SK-N-SH (cell line): Measurements from ENCODE around the gene CADPS2. TPM values are rescaled to one million over a fixed set of nuclear protein-coding genes. Genes with fewer than 3 reads are reported as not detected.

Source experiments
- CTCF ChIA-PET: fragments of 300-600, 350-600 bp; formaldehyde crosslinking; extraction: SDS; loops from one replicate; lab custom pipeline; 2021; lab: Yijun Ruan, JAX
- POLR2A ChIA-PET: fragments of 350-600 bp; sonication (Branson Sonifier 250); formaldehyde crosslinking; extraction: SDS; loops from one replicate; lab custom pipeline; 2020; ENCODE audit warnings: antibody characterized with exemption, inconsistent platforms; lab: Yijun Ruan, JAX
- DNase-seq: peaks from one replicate; pipeline ENCODE4 v3.0.0; 2012
- H2AFZ ChIP-seq: fragments of 200-600 bp; sonication (generic); 2 replicates; pipeline ENCODE4 v1.8.1; 2016; ENCODE audit warnings: antibody characterized with exemption, mild to moderate bottlenecking, low read depth
- H3F3A ChIP-seq: fragments of 200-600 bp; sonication (generic); replicated peaks from 2 replicates; pipeline ENCODE3; 2016; ENCODE audit warnings: antibody characterized with exemption, mild to moderate bottlenecking; ENCODE audit not compliant: insufficient read depth
- H3K27ac ChIP-seq, 2 experiments: fragments of 200-500 bp in 1 of 2; fragments of 200-600 bp in 1 of 2; sonication (Bioruptor generic) in 1 of 2; sonication (generic), shearing (Covaris generic) in 1 of 2; 2 replicates each; pipeline versions ENCODE4 v1.5.1 to v1.6.1; 2014 to 2016; ENCODE audit warnings: low read depth in 2 of 2, inconsistent platforms in 1 of 2, low read length in 1 of 2, mild to moderate bottlenecking in 1 of 2, mixed read lengths in 1 of 2
- H3K27me3 ChIP-seq: fragments of 200-600 bp; sonication (generic), shearing (Covaris generic); 2 replicates; pipeline ENCODE4 v1.6.1; 2016; ENCODE audit warnings: mixed run types; ENCODE audit not compliant: insufficient read depth
- H3K36me3 ChIP-seq, 2 experiments: fragments of 200-500 bp in 1 of 2; fragments of 200-600 bp in 1 of 2; sonication (Bioruptor generic) in 1 of 2; sonication (generic) in 1 of 2; replicated peaks in 1 of 2; 2 replicates each; pipeline versions ENCODE3 to v1.5.1; 2014 to 2016; ENCODE audit warnings: low read length in 1 of 2, mild to moderate bottlenecking in 1 of 2; ENCODE audit not compliant: insufficient read depth in 2 of 2, control insufficient read depth in 1 of 2
- H3K4me1 ChIP-seq, 2 experiments: fragments of 200-500 bp in 1 of 2; fragments of 200-600 bp in 1 of 2; sonication (Bioruptor generic) in 1 of 2; sonication (generic), shearing (Covaris generic) in 1 of 2; 2 replicates each; pipeline versions ENCODE4 v1.5.1 to v1.6.1; 2014 to 2016; ENCODE audit warnings: low read depth in 1 of 2, low read length in 1 of 2, mixed run types in 1 of 2; ENCODE audit not compliant: insufficient read depth in 2 of 2, control insufficient read depth in 1 of 2
- H3K4me2 ChIP-seq: fragments of 200-600 bp; sonication (generic), shearing (Covaris generic); 2 replicates; pipeline ENCODE4 v1.6.1; 2017; ENCODE audit warnings: mixed run types
- H3K4me3 ChIP-seq, 2 experiments: fragments of 200-500 bp in 1 of 2; fragments of 200-600 bp in 1 of 2; sonication (Bioruptor generic) in 1 of 2; sonication (generic), shearing (Covaris generic) in 1 of 2; 2 replicates each; pipeline versions ENCODE4 v1.5.1 to v1.8.1; 2014 to 2016; ENCODE audit warnings: low read depth in 2 of 2, inconsistent platforms in 1 of 2, low read length in 1 of 2, mild to moderate bottlenecking in 1 of 2, mixed read lengths in 1 of 2, moderate library complexity in 1 of 2
- H3K79me2 ChIP-seq: fragments of 200-600 bp; sonication (generic); 2 replicates; pipeline ENCODE4 v1.8.1; 2017; ENCODE audit warnings: mild to moderate bottlenecking; ENCODE audit not compliant: insufficient read depth
- H3K9ac ChIP-seq: fragments of 200-600 bp; sonication (generic); 2 replicates; pipeline ENCODE4 v1.6.1; 2017; ENCODE audit warnings: mixed run types
- H3K9me2 ChIP-seq: fragments of 200-600 bp; sonication (generic); 2 replicates; pipeline ENCODE4 v1.6.1; 2017; ENCODE audit warnings: mixed run types
- H3K9me3 ChIP-seq: fragments of 200-600 bp; sonication (generic); 2 replicates; pipeline ENCODE4 v1.6.1; 2017; ENCODE audit warnings: mixed run types, mild to moderate bottlenecking, moderate library complexity
- H4K20me1 ChIP-seq: fragments of 200-600 bp; sonication (generic); 2 replicates; pipeline ENCODE4 v1.6.1; 2017; ENCODE audit warnings: mild to moderate bottlenecking, mixed run types; ENCODE audit not compliant: insufficient read depth
- EP300 ChIP-seq, 2 experiments: IDR thresholded peaks; 2 replicates each; pipeline versions ENCODE4 v1.4.0 to v1.6.1; 2012; ENCODE audit warnings: borderline replicate concordance in 1 of 2, low read depth in 1 of 2, low read length in 1 of 2
- EZH2phosphoT487 ChIP-seq: fragments of 200-600 bp; sonication (generic); IDR thresholded peaks from 2 replicates; pipeline ENCODE4 v1.6.1; 2017; ENCODE audit warnings: low read depth, mixed run types, mild to moderate bottlenecking, antibody characterized with exemption, moderate library complexity, borderline replicate concordance
- FOSL2 ChIP-seq: IDR thresholded peaks from 2 replicates; pipeline ENCODE4 v1.4.0; 2012; ENCODE audit warnings: low read depth, mild to moderate bottlenecking, moderate library complexity, borderline replicate concordance
- FOXJ3 ChIP-seq: sonication (generic); formaldehyde crosslinking; IDR thresholded peaks from 2 replicates; pipeline ENCODE4 v1.5.1; 2020; ENCODE audit warnings: mild to moderate bottlenecking, missing genetic modification reagents
- FOXM1 ChIP-seq: IDR thresholded peaks from 2 replicates; pipeline ENCODE4 v1.4.0; 2012; ENCODE audit warnings: low read depth, mild to moderate bottlenecking
- GABPA ChIP-seq: IDR thresholded peaks from 2 replicates; pipeline ENCODE4 v1.4.0; 2012; ENCODE audit warnings: low read depth, mild to moderate bottlenecking
- GATA2 ChIP-seq: sonication (generic); formaldehyde crosslinking; IDR thresholded peaks from 2 replicates; pipeline ENCODE4 v1.5.0; 2020; ENCODE audit warnings: mild to moderate bottlenecking, missing genetic modification reagents
- MEF2A ChIP-seq: IDR thresholded peaks from 2 replicates; pipeline ENCODE4 v1.4.0; 2012; ENCODE audit warnings: low read depth, borderline replicate concordance
- MXI1 ChIP-seq: IDR thresholded peaks from 2 replicates; pipeline ENCODE4 v1.6.1; 2012; ENCODE audit warnings: mild to moderate bottlenecking, low read depth, low read length, improper control_type of control experiment
- NRF1 ChIP-seq: IDR thresholded peaks from 2 replicates; pipeline ENCODE4 v1.6.1; 2012; ENCODE audit warnings: low read depth, mild to moderate bottlenecking, low read length
- POLR2AphosphoS5 ChIP-seq: IDR thresholded peaks from 2 replicates; pipeline ENCODE4 v1.6.1; 2012; ENCODE audit warnings: low read depth, low read length
- RCOR1 ChIP-seq: fragments of 150-350 bp; IDR thresholded peaks from 2 replicates; pipeline ENCODE4 v1.6.1; 2017; ENCODE audit warnings: antibody characterized with exemption, low read length
- RXRA ChIP-seq: IDR thresholded peaks from 2 replicates; pipeline ENCODE4 v1.4.0; 2012; ENCODE audit warnings: low read depth, mild to moderate bottlenecking, borderline replicate concordance
- SMC3 ChIP-seq: IDR thresholded peaks from 2 replicates; pipeline ENCODE4 v1.6.1; 2012; ENCODE audit warnings: low read depth, low read length, improper control_type of control experiment
- TAF1 ChIP-seq: IDR thresholded peaks from 2 replicates; pipeline ENCODE4 v1.6.1; 2012; ENCODE audit warnings: low read depth, mild to moderate bottlenecking, low read length, moderate library complexity, borderline replicate concordance
- TCF12 ChIP-seq: IDR thresholded peaks from 2 replicates; pipeline ENCODE4 v1.4.0; 2012
- YY1 ChIP-seq: IDR thresholded peaks from 2 replicates; pipeline ENCODE4 v1.4.0; 2012; ENCODE audit warnings: low read depth, mild to moderate bottlenecking
- WGBS: methylation state at CpG from one replicate; pipeline ENCODE4 v1.1.6; 2017; ENCODE audit warnings: low lambda C conversion rate; 5-methylcytosine and 5-hydroxymethylcytosine counted together
- polyA plus RNA-seq, 3 experiments: library from polyadenylated mRNA; depleted of rRNA; stranded (reverse); fragments of >200 nt; gene quantifications; 2 replicates each; pipeline ENCODE4 v1.2.3, GENCODE V29; 2012
- TF ChIP-seq, protein P1 (sequence below): IDR thresholded peaks from 2 replicates; pipeline ENCODE4 v1.6.1; 2012; ENCODE audit warnings: mild to moderate bottlenecking, low read depth, low read length, moderate library complexity
- TF ChIP-seq, protein P2 (sequence below): fragments of 150-350 bp; IDR thresholded peaks from 2 replicates; pipeline ENCODE4 v1.6.1; 2016; ENCODE audit warnings: mild to moderate bottlenecking, low read depth, low read length
- TF ChIP-seq, protein P3 (sequence below): fragments of 200-600 bp; sonication (generic); IDR thresholded peaks from 2 replicates; pipeline ENCODE4 v1.6.1; 2017; ENCODE audit warnings: antibody characterized with exemption, mild to moderate bottlenecking, moderate library complexity

The CADPS2 gene
- polyA plus RNA-seq, 1 of the 3 experiments (the other 2 are of a cell fraction) = 0.05 TPM

DNA sequence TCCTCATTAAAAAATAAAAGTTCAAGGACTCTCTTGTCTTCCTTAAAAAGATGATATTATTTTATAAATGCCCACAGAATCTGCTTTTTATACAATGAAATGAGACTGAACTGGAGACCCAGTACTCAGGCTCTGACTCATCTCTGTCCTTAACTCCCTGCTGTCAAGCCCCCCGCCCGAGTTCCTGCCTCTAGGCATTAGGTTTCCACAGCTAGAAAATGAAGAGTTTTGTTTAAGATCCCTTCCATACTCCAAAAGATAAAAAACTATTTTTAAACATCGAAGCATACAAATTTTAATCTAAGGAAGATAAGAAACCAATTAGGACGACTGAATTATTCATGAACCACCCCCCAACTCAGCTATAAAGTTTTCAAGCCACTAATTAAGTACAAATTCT, 484.0 kb downstream of the CADPS2 start:
- Histone ChIP-seq H3K4me1 (no peaks in the 10 kb centered on the region; a peak in 1 of 4 replicates), H3F3A (no peaks in the 10 kb centered on the region), H3K9ac (no peak overlapping the region), H3K36me3 (no peaks in the 10 kb centered on the region), H3K79me2 (no peaks in the 10 kb centered on the region), H3K27me3 (no peaks in the 10 kb centered on the region), H3K27ac (no peak overlapping the region), H3K9me2 (no peaks in the 10 kb centered on the region), H3K4me2 (no peak overlapping the region), H3K4me3 (no peak overlapping the region), H3K9me3 (no peaks in the 10 kb centered on the region), H2AFZ (no peak overlapping the region), H4K20me1 (no peaks in the 10 kb centered on the region)
- TF ChIP-seq NRF1 = no peak
- TF ChIP-seq, protein P1, sequence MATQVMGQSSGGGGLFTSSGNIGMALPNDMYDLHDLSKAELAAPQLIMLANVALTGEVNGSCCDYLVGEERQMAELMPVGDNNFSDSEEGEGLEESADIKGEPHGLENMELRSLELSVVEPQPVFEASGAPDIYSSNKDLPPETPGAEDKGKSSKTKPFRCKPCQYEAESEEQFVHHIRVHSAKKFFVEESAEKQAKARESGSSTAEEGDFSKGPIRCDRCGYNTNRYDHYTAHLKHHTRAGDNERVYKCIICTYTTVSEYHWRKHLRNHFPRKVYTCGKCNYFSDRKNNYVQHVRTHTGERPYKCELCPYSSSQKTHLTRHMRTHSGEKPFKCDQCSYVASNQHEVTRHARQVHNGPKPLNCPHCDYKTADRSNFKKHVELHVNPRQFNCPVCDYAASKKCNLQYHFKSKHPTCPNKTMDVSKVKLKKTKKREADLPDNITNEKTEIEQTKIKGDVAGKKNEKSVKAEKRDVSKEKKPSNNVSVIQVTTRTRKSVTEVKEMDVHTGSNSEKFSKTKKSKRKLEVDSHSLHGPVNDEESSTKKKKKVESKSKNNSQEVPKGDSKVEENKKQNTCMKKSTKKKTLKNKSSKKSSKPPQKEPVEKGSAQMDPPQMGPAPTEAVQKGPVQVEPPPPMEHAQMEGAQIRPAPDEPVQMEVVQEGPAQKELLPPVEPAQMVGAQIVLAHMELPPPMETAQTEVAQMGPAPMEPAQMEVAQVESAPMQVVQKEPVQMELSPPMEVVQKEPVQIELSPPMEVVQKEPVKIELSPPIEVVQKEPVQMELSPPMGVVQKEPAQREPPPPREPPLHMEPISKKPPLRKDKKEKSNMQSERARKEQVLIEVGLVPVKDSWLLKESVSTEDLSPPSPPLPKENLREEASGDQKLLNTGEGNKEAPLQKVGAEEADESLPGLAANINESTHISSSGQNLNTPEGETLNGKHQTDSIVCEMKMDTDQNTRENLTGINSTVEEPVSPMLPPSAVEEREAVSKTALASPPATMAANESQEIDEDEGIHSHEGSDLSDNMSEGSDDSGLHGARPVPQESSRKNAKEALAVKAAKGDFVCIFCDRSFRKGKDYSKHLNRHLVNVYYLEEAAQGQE = no peak
- no peak for TF ChIP-seq RCOR1
- no peak for TF ChIP-seq TAF1
- ChIA-PET CTCF (interaction anchor here (0.8 kb wide), 1 partner anchor 15 kb away, joined by 3 read pairs; no protein-coding TSS in a partner anchor), POLR2A (no interaction called here)
- WGBS = 1% methylated on average over 4 of the region's 4 CpGs
- no peak for DNase-seq

DNA sequence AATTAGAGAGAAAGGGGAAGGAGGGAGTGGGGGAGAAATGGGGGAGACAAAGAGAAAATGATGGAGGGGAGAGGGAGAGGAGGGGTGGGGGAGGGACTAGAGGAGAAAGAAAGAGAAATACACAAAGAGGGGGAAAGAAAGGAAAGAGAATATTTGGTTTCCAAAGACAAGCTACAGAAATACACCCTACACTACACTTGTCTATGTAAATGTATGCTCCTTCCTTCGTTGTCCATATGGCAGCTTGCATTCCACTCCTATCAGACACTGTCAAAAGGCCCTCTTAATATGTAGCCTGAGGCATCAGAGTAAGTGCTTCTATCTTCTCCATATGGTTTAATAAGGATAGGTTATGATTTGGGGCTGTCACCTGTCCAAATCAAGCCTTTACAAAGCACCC, 488.9 kb downstream of the CADPS2 start:
- Histone ChIP-seq H3K4me3 (no peak overlapping the region), H3F3A (no peaks in the 10 kb centered on the region), H3K9me2 (no peaks in the 10 kb centered on the region), H3K27ac (no peak overlapping the region), H3K36me3 (no peaks in the 10 kb centered on the region), H3K9me3 (no peaks in the 10 kb centered on the region), H3K79me2 (no peaks in the 10 kb centered on the region), H3K9ac (no peak overlapping the region), H3K27me3 (no peaks in the 10 kb centered on the region), H2AFZ (no peak overlapping the region), H3K4me1 (no peaks in the 10 kb centered on the region; a peak in 1 of 4 replicates), H3K4me2 (no peak overlapping the region), H4K20me1 (no peaks in the 10 kb centered on the region)
- DNase-seq = no peak
- POLR2A ChIA-PET = no interaction called here
- TF ChIP-seq SMC3 (no peak), RCOR1 (no peak), TCF12 (no peak), EZH2phosphoT487 (no peak), GATA2 (CRISPR knock-in tag) (no peak), MXI1 (no peak), FOXJ3 (CRISPR knock-in tag) (no peak), MEF2A (no peak), YY1 (no peak), GABPA (no peak), RXRA (no peak), FOSL2 (no peak), NRF1 (no peak), EP300 (IDR thresholded peaks at IDR 0.05; ENCODE audit: borderline replicate concordance in 1 of 2, low read depth in 1 of 2, low read length in 1 of 2) (no peak), FOXM1 (no peak), POLR2AphosphoS5 (no peak)
- TF ChIP-seq, protein P2, sequence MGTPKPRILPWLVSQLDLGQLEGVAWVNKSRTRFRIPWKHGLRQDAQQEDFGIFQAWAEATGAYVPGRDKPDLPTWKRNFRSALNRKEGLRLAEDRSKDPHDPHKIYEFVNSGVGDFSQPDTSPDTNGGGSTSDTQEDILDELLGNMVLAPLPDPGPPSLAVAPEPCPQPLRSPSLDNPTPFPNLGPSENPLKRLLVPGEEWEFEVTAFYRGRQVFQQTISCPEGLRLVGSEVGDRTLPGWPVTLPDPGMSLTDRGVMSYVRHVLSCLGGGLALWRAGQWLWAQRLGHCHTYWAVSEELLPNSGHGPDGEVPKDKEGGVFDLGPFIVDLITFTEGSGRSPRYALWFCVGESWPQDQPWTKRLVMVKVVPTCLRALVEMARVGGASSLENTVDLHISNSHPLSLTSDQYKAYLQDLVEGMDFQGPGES = no peak
- TF ChIP-seq, protein P3, sequence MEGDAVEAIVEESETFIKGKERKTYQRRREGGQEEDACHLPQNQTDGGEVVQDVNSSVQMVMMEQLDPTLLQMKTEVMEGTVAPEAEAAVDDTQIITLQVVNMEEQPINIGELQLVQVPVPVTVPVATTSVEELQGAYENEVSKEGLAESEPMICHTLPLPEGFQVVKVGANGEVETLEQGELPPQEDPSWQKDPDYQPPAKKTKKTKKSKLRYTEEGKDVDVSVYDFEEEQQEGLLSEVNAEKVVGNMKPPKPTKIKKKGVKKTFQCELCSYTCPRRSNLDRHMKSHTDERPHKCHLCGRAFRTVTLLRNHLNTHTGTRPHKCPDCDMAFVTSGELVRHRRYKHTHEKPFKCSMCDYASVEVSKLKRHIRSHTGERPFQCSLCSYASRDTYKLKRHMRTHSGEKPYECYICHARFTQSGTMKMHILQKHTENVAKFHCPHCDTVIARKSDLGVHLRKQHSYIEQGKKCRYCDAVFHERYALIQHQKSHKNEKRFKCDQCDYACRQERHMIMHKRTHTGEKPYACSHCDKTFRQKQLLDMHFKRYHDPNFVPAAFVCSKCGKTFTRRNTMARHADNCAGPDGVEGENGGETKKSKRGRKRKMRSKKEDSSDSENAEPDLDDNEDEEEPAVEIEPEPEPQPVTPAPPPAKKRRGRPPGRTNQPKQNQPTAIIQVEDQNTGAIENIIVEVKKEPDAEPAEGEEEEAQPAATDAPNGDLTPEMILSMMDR = no peak
- 3% methylated on average over 1 of the region's 1 CpG for whole genome bisulfite sequencing
- CTCF ChIA-PET = interaction anchor here (1.5 kb wide), 1 partner anchor 11 kb away, joined by 3 read pairs; no protein-coding TSS in a partner anchor
